ENCODE results near the gene TSG101. TPM values are rescaled to one million over a fixed set of nuclear protein-coding genes. Genes with fewer than 3 reads are reported as not detected.

The TSG101 gene
- total and polyA plus RNA-seq, 4 donors = 37.8 to 64.4 (median 55.4) TPM

GRCh38 chr11:18468059-18468458 lies 58.7 kb downstream of the TSG101 start:
- ATAC-seq (ENCODE audit: insufficient read depth, low FRiP score) = no peak
- WGBS, 2 donors = 100% methylated on average over 2 of the region's 2 CpGs

GRCh38 chr11:18466402-18466801 lies 60.3 kb downstream of the TSG101 start:
- TF ChIP-seq, protein P1, sequence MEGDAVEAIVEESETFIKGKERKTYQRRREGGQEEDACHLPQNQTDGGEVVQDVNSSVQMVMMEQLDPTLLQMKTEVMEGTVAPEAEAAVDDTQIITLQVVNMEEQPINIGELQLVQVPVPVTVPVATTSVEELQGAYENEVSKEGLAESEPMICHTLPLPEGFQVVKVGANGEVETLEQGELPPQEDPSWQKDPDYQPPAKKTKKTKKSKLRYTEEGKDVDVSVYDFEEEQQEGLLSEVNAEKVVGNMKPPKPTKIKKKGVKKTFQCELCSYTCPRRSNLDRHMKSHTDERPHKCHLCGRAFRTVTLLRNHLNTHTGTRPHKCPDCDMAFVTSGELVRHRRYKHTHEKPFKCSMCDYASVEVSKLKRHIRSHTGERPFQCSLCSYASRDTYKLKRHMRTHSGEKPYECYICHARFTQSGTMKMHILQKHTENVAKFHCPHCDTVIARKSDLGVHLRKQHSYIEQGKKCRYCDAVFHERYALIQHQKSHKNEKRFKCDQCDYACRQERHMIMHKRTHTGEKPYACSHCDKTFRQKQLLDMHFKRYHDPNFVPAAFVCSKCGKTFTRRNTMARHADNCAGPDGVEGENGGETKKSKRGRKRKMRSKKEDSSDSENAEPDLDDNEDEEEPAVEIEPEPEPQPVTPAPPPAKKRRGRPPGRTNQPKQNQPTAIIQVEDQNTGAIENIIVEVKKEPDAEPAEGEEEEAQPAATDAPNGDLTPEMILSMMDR (IDR thresholded peaks at IDR 0.05; ENCODE audit: control extremely low read depth, extremely low read depth) = no peak
- Histone ChIP-seq H3K9me3 (ENCODE audit: control insufficient read depth in 4 of 4, insufficient read depth in 3 of 4, low read length in 3 of 4) (no peaks in the 10 kb centered on the region), H3K4me3 (no peak overlapping the region), H3K36me3 (ENCODE audit: control insufficient read depth in 4 of 4, insufficient read depth in 4 of 4, low read length in 4 of 4) (no peaks in the 10 kb centered on the region), H3K27ac (ENCODE audit: low read depth in 1 of 2, low read length in 1 of 2) (no peak overlapping the region), H3K4me1 (ENCODE audit: control insufficient read depth in 5 of 5, insufficient read depth in 5 of 5, low read length in 5 of 5) (no peaks in the 10 kb centered on the region), H3K27me3 (ENCODE audit: control insufficient read depth in 3 of 3, insufficient read depth in 3 of 3, low read length in 2 of 3) (no peaks in the 10 kb centered on the region), H3K9ac (ENCODE audit: insufficient read depth in 1 of 2, low read length in 2 of 2) (no peak overlapping the region)
- WGBS, 2 donors = 98 to 100% methylated on average over 2 of the region's 2 CpGs
- ATAC-seq (ENCODE audit: insufficient read depth, low FRiP score) (no peak), DNase-seq (no peak)

More at GRCh38 chr11:18468059-18468458, 58.7 kb downstream of the TSG101 start:
- no peaks in the 10 kb centered on the region for H3K27me3 ChIP-seq (ENCODE audit: control insufficient read depth in 3 of 3, insufficient read depth in 3 of 3, low read length in 2 of 3)
- no peaks in the 10 kb centered on the region for H3K4me1 ChIP-seq (ENCODE audit: control insufficient read depth in 5 of 5, insufficient read depth in 5 of 5, low read length in 5 of 5)
- H3K4me3 ChIP-seq = no peak overlapping the region
- TF ChIP-seq, protein P1 (IDR thresholded peaks at IDR 0.05; ENCODE audit: control extremely low read depth, extremely low read depth) = no peak
- no peaks in the 10 kb centered on the region for H3K36me3 ChIP-seq (ENCODE audit: control insufficient read depth in 4 of 4, insufficient read depth in 4 of 4, low read length in 4 of 4)
- no peak for DNase-seq
- H3K9me3 ChIP-seq (ENCODE audit: control insufficient read depth in 4 of 4, insufficient read depth in 3 of 4, low read length in 3 of 4) = no peaks in the 10 kb centered on the region
- H3K9ac ChIP-seq (ENCODE audit: insufficient read depth in 1 of 2, low read length in 2 of 2) = no peak overlapping the region
- no peak overlapping the region for H3K27ac ChIP-seq (ENCODE audit: low read depth in 1 of 2, low read length in 1 of 2)

DNA sequence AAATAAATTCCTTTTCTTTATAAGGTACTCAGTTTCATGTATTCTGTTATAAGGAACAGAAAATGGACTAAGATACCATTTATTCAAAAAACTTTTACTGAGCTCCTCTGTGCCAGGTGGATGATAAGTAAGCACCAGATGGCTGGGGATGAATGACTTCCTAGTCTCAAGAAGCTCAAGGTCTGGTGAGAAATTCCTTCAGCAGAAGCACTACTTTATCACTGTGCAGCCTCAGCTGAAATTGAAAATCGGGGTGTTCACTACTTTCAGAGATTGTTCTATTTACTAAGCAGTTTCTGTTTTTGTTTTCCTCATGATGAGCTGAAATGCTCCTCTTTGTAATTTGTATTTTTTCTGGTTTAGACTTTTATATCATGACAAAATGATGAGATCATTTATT lies 63.3 kb downstream of the TSG101 start:
- H3K9me3 ChIP-seq (ENCODE audit: control insufficient read depth in 4 of 4, insufficient read depth in 3 of 4, low read length in 3 of 4) = no peaks in the 10 kb centered on the region
- no peak overlapping the region for H3K9ac ChIP-seq (ENCODE audit: insufficient read depth in 1 of 2, low read length in 2 of 2)
- DNase-seq (no peak), ATAC-seq (ENCODE audit: insufficient read depth, low FRiP score) (no peak)
- 76 to 87% methylated on average over 1 of the region's 1 CpG for WGBS, 2 donors
- no peak overlapping the region for H3K27ac ChIP-seq (ENCODE audit: low read depth in 1 of 2, low read length in 1 of 2)
- no peaks in the 10 kb centered on the region for H3K27me3 ChIP-seq (ENCODE audit: control insufficient read depth in 3 of 3, insufficient read depth in 3 of 3, low read length in 2 of 3)
- H3K4me1 ChIP-seq (ENCODE audit: control insufficient read depth in 5 of 5, insufficient read depth in 5 of 5, low read length in 5 of 5) = no peaks in the 10 kb centered on the region
- H3K4me3 ChIP-seq = no peak overlapping the region
- H3K36me3 ChIP-seq (ENCODE audit: control insufficient read depth in 4 of 4, insufficient read depth in 4 of 4, low read length in 4 of 4) = no peaks in the 10 kb centered on the region
- TF ChIP-seq, protein P1 (IDR thresholded peaks at IDR 0.05; ENCODE audit: control extremely low read depth, extremely low read depth) = no peak

- Histone ChIP-seq H3K27me3 (ENCODE audit: control insufficient read depth in 3 of 3, insufficient read depth in 3 of 3, low read length in 2 of 3) (no peaks in the 10 kb centered on the region), H3K27ac (ENCODE audit: low read depth in 1 of 2, low read length in 1 of 2) (no peak overlapping the region), H3K9me3 (ENCODE audit: control insufficient read depth in 4 of 4, insufficient read depth in 3 of 4, low read length in 3 of 4) (peaks cover 0 to 2% (median 0%) of the 10 kb centered on the region in 4 donors), H3K36me3 (ENCODE audit: control insufficient read depth in 4 of 4, insufficient read depth in 4 of 4, low read length in 4 of 4) (no peaks in the 10 kb centered on the region), H3K4me1 (ENCODE audit: control insufficient read depth in 5 of 5, insufficient read depth in 5 of 5, low read length in 5 of 5) (no peaks in the 10 kb centered on the region), H3K4me3 (no peak overlapping the region), H3K9ac (ENCODE audit: insufficient read depth in 1 of 2, low read length in 2 of 2) (no peak overlapping the region)
- DNase-seq (no peak), ATAC-seq (ENCODE audit: insufficient read depth, low FRiP score) (no peak)
- TF ChIP-seq, protein P1 (IDR thresholded peaks at IDR 0.05; ENCODE audit: control extremely low read depth, extremely low read depth) = no peak
- 97 to 99% methylated on average over 6 of the region's 6 CpGs for WGBS, 2 donors
Observed at GRCh38 chr11:18461909-18462308, 64.8 kb downstream of the TSG101 start.

All from lung (tissue), 12 donors.